ENCODE results near the gene AKR1C8.

- TF ChIP-seq CTCF (IDR thresholded peaks at IDR 0.05; ENCODE audit: borderline replicate concordance, extremely low read depth, low read length, poor library complexity, severe bottlenecking) (no peak), EZH2 (IDR thresholded peaks at IDR 0.05; ENCODE audit: borderline replicate concordance, low read depth, low read length, severe bottlenecking) (no peak)
Observed at GRCh38 chr10:5165738-5166137, 19.2 kb downstream of the AKR1C8 start.

Data from DND-41 (cell line).